ENCODE results near the gene AHRR. TPM values are rescaled to one million over a fixed set of nuclear protein-coding genes. Genes with fewer than 3 reads are reported as not detected.
"Not testable (repeated sequence)": the region's sequence is repeated elsewhere in the genome, so short reads cannot be mapped to it uniquely, and the experiment has no call there.

The AHRR gene
- total RNA-seq, 1 donor from 2014 or later: 26.0 TPM

DNA sequence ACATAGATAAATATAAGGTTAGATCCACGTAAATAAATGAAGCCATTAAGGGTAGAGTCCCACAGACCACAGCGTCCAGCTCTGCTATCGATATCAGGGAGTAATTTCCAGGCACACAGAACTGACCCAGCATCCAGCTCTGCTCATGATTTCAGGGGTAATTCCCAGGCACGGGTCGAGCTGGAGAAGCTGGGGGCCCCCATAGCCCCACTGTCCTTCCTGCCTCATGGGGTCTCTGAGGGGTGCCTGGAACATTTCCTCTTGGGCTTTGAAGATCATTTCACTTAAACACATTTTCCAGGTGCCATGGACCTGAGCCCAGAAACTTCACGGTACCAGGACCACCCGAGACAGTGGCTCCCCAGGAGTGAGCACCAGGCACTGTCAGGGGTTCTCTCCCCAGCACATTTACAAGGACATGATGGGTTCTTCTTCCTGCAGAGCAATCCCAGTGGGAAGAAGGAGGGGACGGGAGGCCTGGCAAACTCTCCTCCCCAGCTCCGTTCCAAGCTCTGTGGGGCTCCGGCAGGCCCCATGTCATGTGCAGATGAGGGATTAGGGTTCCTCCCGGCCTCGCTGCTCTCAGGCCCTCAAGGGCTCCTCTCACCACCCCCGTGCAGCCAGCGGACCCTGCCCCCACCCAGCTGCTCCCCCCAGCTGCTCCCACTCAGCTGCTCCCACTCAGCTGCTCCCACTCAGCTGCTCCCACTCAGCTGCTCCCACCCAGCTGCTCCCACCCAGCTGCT, 23.4 kb upstream of the AHRR start:
- DNase-seq; H3K9me3 Mint-ChIP-seq; H3K27me3 Mint-ChIP-seq; H3K4me3 Mint-ChIP-seq; intact Hi-C loops (cut with micrococcal nuclease); H3K27ac Mint-ChIP-seq: not testable (repeated sequence)
- H3K4me1 Mint-ChIP-seq: peaks cover 23% of the 10 kb centered on the region
- H3K36me3 Mint-ChIP-seq (ENCODE audit: low read depth): peaks cover 14% of the 10 kb centered on the region

- Mint-ChIP-seq H3K4me3 (no peak overlapping the region), H3K27me3 (no peaks in the 10 kb centered on the region), H3K4me1 (peaks cover 23% of the 10 kb centered on the region), H3K9me3 (no peaks in the 10 kb centered on the region), H3K27ac (no peak overlapping the region), H3K36me3 (ENCODE audit: low read depth) (peaks cover 14% of the 10 kb centered on the region)
- DNase-seq: no peak
- intact Hi-C loops (cut with micrococcal nuclease): no loop called here
Observed at GRCh38 chr5:298737-299125, 22.8 kb upstream of the AHRR start.

DNA sequence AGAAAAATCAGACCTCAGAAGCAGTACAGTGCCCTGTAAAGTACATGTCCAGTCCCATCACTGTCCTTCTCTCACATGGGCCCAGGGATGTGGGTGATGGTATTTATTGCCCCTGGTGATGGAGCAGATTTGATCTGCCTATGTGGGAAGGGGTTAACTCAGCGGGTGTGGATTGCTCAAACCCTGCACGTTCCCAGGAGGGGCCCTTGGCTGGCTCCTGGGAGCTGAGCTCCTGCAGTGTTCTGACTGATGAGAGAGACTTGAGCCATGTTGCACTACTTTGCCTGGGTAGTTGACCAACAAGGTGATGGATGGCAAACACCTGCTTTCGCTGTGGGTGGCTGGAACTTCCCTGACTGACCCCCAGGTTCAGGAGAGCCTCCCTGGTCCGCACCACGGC, 21.6 kb upstream of the AHRR start:
- H3K9me3 Mint-ChIP-seq; DNase-seq; H3K27ac Mint-ChIP-seq; intact Hi-C loops (cut with micrococcal nuclease); H3K27me3 Mint-ChIP-seq; H3K4me3 Mint-ChIP-seq: not testable (repeated sequence)
- Mint-ChIP-seq H3K4me1 (peaks cover 23% of the 10 kb centered on the region), H3K36me3 (ENCODE audit: low read depth) (peaks cover 12% of the 10 kb centered on the region)

DNA sequence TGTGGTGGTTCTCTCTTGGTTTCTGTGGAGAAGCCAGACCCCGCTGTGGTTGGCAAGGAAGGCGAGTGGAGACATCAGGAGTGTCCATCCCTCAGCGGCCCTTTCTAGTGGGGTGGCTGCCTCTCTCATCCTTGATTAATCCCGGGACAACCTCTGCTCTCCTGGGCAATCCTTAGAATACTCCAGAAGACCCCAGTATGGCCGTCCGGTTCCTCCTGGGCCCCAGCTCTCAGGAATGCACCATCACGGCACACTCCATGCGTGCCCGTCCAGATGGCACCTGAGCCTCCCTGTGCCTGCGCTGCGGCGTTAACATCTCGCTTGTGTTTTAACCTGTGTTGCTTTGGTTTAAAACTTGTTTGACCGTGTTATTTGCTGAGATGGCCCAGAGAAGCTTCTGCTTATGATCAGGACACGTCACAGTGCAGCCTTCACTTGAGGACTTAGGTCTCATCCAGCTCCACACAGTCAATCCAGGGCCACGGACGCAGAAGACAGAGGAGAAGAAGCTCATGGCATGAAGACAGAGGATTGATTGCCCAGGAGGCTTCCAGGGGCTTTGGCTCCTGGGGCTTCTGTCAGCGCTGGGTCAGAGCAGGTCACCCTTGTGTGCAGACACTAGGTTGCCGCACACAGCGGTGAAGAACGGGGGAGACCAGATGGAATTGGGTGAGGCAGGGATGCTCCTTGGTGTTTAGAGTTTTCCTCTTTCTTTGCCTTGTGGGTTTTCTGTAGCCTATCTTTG, 20.7 kb upstream of the AHRR start:
- H3K27me3 Mint-ChIP-seq; intact Hi-C loops (cut with micrococcal nuclease); H3K27ac Mint-ChIP-seq; H3K9me3 Mint-ChIP-seq; DNase-seq; H3K4me3 Mint-ChIP-seq: not testable (repeated sequence)
- Mint-ChIP-seq H3K4me1 (peaks cover 23% of the 10 kb centered on the region), H3K36me3 (ENCODE audit: low read depth) (peaks cover 16% of the 10 kb centered on the region)

- H3K27ac Mint-ChIP-seq; H3K4me1 Mint-ChIP-seq; DNase-seq; H3K9me3 Mint-ChIP-seq; H3K27me3 Mint-ChIP-seq; H3K4me3 Mint-ChIP-seq; intact Hi-C loops (cut with micrococcal nuclease): not testable (repeated sequence)
- H3K36me3 Mint-ChIP-seq (ENCODE audit: low read depth): peaks cover 12% of the 10 kb centered on the region
Observed at GRCh38 chr5:302416-302815, 19.1 kb upstream of the AHRR start.

GRCh38 chr5:302966-303365, 18.5 kb upstream of the AHRR start:
- no peak overlapping the region for H3K27ac Mint-ChIP-seq
- peaks cover 12% of the 10 kb centered on the region for H3K36me3 Mint-ChIP-seq (ENCODE audit: low read depth)
- H3K9me3 Mint-ChIP-seq: no peaks in the 10 kb centered on the region
- H3K27me3 Mint-ChIP-seq: no peaks in the 10 kb centered on the region
- intact Hi-C loops (cut with micrococcal nuclease): no loop called here
- no peak overlapping the region for H3K4me3 Mint-ChIP-seq
- peaks cover 7% of the 10 kb centered on the region for H3K4me1 Mint-ChIP-seq
- no peak for DNase-seq

DNA sequence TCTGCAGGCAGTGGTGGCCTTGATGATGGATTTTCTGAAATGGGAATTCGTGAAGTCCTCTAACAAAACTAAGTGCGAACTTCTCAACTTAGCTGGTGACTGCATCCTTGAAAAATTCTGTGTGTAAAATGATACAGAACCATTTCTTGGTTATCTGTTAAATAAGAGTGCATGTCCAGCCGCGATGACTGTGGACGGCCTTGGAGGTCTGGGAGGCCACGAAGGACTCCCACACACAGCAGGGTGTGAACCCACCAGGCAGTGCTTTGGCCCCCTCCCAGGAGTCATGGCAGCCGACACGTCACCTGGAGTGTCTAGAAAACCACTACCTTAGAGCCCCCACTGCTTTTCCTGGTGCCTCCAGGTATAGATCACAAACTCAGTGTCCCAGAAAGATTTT, 17.8 kb upstream of the AHRR start:
- H3K9me3 Mint-ChIP-seq; H3K27ac Mint-ChIP-seq; H3K4me3 Mint-ChIP-seq; DNase-seq; H3K27me3 Mint-ChIP-seq; H3K4me1 Mint-ChIP-seq; intact Hi-C loops (cut with micrococcal nuclease): not testable (repeated sequence)
- peaks cover 14% of the 10 kb centered on the region for H3K36me3 Mint-ChIP-seq (ENCODE audit: low read depth)

- no peaks in the 10 kb centered on the region for H3K27me3 Mint-ChIP-seq
- intact Hi-C loops (cut with micrococcal nuclease): no loop called here
- H3K4me1 Mint-ChIP-seq: peaks cover 7% of the 10 kb centered on the region
- H3K4me3 Mint-ChIP-seq: no peak overlapping the region
- no peak overlapping the region for H3K27ac Mint-ChIP-seq
- peaks cover 12% of the 10 kb centered on the region for H3K36me3 Mint-ChIP-seq (ENCODE audit: low read depth)
- H3K9me3 Mint-ChIP-seq: no peaks in the 10 kb centered on the region
- DNase-seq: no peak
Observed at GRCh38 chr5:305050-305449, 16.5 kb upstream of the AHRR start.

- Mint-ChIP-seq H3K27ac (no peak overlapping the region), H3K4me1 (peaks cover 7% of the 10 kb centered on the region), H3K27me3 (no peaks in the 10 kb centered on the region), H3K36me3 (ENCODE audit: low read depth) (peaks cover 12% of the 10 kb centered on the region), H3K9me3 (no peaks in the 10 kb centered on the region), H3K4me3 (no peak overlapping the region)
- intact Hi-C loops (cut with micrococcal nuclease): no loop called here
- no peak for DNase-seq
Observed at GRCh38 chr5:305459-305858, 16.1 kb upstream of the AHRR start.

DNA sequence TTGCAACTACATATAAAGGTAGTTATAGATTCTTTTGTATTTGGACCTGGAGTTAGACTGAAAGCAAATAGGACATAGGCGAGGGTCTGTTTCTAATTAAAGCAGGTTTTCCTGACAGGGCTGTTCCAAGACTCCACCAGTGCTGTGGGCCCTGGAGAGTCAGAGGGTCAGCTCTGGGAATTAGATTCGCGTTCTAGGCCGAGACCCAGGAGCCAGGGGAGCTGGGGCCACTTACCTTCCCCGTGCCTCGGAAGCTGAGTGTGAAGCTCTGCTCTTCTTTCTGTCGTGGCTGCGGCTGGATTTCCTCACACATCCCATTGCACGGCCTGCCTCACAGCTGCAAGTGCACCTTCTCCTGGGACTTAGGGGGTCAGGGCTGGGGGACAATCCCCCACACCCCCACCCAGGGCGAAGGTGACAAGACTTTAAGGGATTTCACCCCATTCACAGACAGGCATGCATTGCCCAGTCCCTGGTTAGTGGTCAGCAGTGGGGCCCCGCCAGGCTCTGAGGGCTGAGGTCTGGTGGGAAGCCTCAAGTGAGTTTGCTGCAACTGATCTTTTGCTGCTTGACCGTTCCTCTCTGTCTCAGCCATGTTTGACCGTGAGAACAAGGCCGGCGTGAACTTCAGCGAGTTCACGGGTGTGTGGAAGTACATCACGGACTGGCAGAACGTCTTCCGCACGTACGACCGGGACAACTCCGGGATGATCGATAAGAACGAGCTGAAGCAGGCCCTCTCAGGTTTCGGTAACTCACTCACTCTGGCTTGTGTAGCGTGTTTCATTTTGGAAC, 15.3 kb upstream of the AHRR start:
- H3K36me3 Mint-ChIP-seq (ENCODE audit: low read depth): peaks cover 12% of the 10 kb centered on the region
- H3K9me3 Mint-ChIP-seq: no peaks in the 10 kb centered on the region
- DNase-seq: no peak
- H3K27me3 Mint-ChIP-seq: no peaks in the 10 kb centered on the region
- H3K4me3 Mint-ChIP-seq: no peak overlapping the region
- no peak overlapping the region for H3K27ac Mint-ChIP-seq
- peaks cover 7% of the 10 kb centered on the region for H3K4me1 Mint-ChIP-seq
- intact Hi-C loops (cut with micrococcal nuclease): no loop called here

DNA sequence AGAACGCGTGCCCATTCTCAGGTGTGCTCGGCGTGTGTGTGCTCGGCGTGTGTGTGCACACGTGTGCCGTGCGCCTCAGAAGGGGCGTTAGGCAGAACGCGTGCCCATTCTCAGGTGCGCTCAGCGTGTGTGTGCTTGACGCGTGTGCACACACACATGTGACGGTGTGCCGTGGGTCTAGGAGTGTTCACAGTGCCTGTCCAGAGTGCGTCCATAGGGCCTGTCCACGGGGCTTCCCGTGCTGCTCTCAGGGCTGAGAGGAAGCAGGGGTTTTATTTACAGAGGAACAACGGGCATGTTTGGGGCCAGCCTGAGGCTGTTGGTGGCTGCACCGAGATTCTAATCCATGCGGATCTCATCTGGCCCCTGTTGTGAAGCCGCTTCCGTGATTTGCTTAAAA, 14.2 kb upstream of the AHRR start:
- peaks cover 11% of the 10 kb centered on the region for H3K36me3 Mint-ChIP-seq (ENCODE audit: low read depth)
- no peaks in the 10 kb centered on the region for H3K4me1 Mint-ChIP-seq
- no peak overlapping the region for H3K4me3 Mint-ChIP-seq
- H3K27me3 Mint-ChIP-seq: no peaks in the 10 kb centered on the region
- intact Hi-C loops (cut with micrococcal nuclease): no loop called here
- no peak for DNase-seq
- no peak overlapping the region for H3K27ac Mint-ChIP-seq
- no peaks in the 10 kb centered on the region for H3K9me3 Mint-ChIP-seq

DNA sequence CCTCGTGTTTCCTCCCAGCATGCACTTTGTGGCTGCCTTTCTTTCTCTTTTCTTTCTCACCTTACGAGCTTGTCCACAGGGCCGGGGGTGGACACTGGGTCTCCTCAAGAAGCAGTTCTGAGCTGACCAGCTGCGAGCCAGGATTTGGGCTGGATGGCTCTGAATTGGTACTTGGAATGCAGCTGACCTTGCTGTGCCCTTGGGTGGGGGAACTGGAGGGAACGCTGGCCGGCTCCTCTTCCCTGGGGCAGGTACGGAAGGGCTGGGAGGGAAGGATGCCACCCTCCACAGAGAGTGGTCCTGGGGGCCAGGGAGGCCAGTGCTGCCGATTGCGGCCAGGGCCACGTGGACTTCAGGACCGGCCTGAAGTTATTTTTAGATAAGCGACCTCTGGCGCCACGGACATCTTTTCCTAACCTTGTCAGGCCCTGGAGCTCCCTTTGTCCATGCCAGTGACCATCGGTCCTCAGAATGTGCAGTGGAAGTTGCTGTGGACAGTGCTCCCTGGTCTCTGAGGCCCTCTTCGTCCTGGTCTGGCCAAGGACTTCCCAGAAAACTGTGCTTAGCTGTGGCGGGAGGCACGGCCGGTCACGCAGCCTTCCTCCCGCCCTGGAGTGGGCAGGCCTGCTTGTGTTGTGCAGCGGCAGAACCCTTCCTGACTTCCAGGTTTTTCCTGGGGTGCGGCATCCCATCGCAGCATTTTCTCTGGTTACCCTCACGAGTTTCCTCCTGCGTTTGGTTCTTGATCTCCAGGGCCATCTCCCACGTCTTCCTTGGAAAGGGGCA, 13.5 kb upstream of the AHRR start:
- no peak overlapping the region for H3K27ac Mint-ChIP-seq
- no peaks in the 10 kb centered on the region for H3K27me3 Mint-ChIP-seq
- no peaks in the 10 kb centered on the region for H3K4me1 Mint-ChIP-seq
- H3K4me3 Mint-ChIP-seq: no peak overlapping the region
- intact Hi-C loops (cut with micrococcal nuclease): no loop called here
- peaks cover 16% of the 10 kb centered on the region for H3K36me3 Mint-ChIP-seq (ENCODE audit: low read depth)
- H3K9me3 Mint-ChIP-seq: no peaks in the 10 kb centered on the region
- DNase-seq: no peak

GRCh38 chr5:308672-309271, 12.7 kb upstream of the AHRR start:
- intact Hi-C loops (cut with micrococcal nuclease): no loop called here
- no peaks in the 10 kb centered on the region for H3K9me3 Mint-ChIP-seq
- H3K4me3 Mint-ChIP-seq: no peak overlapping the region
- H3K27ac Mint-ChIP-seq: no peak overlapping the region
- DNase-seq: no peak
- no peaks in the 10 kb centered on the region for H3K27me3 Mint-ChIP-seq
- H3K36me3 Mint-ChIP-seq (ENCODE audit: low read depth): peaks cover 18% of the 10 kb centered on the region
- no peaks in the 10 kb centered on the region for H3K4me1 Mint-ChIP-seq
